GM18907 (cell line): ENCODE measurements around the gene AATK.
"Not testable (repeated sequence)": the region's sequence is repeated elsewhere in the genome, so short reads cannot be mapped to it uniquely, and the experiment has no call there.

Experiments used
- ATAC-seq: cut with Tn5 transposase; IDR thresholded peaks from one replicate; pipeline ENCODE4 v1.9.1; 2021; ENCODE audit warnings: mild to moderate bottlenecking, moderate library complexity; ENCODE audit not compliant: unreplicated experiment

AATK gene

DNA sequence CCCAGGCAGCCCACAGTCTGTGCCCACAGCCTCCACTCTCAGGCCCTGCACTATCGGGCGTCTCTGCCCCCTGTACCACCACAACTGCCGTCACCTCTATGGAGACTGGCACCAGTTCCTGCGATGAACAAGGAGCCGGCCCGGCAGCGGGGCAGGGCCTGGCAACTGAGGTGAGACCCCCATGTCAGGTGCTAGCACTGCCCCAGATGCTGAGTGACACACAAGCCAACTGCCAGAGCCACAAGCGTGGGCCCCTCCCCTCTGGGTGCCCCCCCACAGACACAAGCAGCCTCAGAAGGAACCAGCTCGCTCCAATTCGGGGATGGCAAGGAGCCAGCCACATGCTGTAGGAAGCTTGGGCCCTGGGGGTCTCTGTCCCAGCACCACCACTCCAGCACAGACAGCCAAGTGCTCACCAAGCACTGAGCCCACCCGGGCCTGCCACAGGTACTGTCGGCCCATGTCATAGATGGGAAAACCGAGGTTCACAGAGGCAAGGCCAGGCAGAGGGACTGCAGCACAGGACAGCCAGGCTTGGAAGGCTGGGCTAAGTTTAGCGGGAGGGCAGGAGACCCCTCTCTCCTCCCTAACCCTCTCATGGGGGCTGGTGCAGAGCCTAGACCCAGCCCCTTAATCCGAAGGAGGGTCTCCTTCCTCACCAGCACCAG, 2.2 kb downstream of the AATK start:
- no peak for ATAC-seq

DNA sequence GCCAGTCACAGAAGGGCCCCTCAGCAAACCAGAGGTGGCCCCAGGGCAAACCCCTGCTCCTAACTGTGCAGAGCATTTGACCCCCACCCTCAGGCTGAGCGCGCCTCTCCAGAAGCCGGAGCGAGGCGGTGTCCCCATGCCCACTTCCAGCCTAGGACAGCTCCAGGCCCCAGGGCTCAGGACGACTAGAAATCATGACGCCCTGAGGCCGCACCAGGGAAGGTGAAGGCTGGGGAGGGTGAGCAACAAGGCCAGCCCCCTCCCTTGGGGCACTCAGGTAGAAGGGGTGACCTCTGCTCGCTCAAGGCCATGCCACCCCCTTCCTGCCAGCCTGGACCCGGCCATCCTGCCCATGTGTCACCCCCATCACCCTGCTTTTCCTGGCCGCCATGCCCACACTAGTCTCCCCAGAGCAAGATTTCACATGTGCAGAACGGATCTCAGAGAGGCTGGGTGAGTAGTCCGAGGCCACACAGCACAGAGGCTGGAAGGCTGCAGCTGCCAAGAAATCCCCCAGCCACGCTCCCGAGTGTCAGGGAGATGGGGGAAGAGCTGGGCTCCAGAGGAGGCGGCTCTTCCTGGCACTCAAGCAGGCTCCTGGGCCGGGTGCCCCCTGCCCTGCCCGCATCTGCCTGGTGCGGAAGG, 2.8 kb downstream of the AATK start:
- no peak for ATAC-seq

DNA sequence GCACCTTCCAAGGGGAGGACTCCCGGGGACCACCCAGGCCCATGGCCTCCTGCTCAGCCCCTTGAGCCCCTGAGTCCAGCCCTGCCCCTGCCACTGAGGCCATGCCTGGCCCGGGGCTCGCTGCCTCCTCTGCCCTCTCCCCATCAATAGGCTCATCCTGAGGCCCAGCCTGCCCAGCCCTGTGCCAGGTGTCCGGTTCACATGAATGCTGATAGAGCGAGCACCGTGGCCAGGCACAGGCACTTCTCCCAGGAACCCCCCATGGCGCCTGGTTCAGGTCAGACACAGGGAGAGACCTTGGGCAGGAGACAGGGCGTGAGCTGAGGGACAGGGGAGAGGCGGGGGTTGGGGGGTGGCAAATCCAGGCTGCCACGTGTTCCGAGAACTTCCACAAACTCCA, 3.5 kb downstream of the AATK start:
- ATAC-seq: no peak

DNA sequence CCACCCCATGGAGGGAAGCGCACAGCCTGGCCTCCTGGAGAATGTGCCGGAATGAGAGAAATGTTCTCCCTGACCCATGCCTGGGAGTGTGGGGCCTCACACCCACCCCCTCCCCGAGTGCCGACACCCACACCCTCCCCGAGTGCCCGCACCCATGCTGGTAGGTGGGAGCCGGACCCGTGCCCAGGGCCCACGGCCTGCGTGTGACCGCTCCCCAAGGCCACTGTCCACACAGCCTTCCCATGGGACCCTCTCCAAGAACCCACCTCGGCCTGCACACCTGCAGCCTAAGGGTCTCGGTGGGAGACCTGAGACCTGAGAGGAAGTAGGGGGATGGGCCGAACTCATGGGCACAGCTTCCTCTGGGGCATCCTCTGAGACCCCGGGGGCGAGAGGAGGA, 4.0 kb downstream of the AATK start:
- ATAC-seq: no peak

DNA sequence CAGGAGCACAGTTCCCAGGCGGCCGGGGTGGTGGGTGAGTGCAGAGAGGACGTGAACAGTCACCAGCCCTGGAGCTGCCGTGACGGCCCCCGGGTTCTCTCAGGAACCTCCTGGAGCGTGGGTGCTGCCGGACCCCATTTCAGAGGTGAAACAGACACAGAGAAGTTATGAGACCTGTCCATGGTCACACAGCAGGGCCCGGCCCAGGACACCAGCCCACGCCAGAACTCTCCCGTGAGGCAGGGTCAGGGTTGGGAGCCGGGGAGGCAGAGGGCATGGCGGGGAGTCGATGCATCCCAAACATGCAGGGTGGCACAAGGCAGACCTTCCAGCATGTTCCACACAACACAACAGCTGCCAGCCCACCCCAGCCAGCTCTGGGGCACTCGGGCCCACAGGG, 4.5 kb downstream of the AATK start:
- no peak for ATAC-seq

DNA sequence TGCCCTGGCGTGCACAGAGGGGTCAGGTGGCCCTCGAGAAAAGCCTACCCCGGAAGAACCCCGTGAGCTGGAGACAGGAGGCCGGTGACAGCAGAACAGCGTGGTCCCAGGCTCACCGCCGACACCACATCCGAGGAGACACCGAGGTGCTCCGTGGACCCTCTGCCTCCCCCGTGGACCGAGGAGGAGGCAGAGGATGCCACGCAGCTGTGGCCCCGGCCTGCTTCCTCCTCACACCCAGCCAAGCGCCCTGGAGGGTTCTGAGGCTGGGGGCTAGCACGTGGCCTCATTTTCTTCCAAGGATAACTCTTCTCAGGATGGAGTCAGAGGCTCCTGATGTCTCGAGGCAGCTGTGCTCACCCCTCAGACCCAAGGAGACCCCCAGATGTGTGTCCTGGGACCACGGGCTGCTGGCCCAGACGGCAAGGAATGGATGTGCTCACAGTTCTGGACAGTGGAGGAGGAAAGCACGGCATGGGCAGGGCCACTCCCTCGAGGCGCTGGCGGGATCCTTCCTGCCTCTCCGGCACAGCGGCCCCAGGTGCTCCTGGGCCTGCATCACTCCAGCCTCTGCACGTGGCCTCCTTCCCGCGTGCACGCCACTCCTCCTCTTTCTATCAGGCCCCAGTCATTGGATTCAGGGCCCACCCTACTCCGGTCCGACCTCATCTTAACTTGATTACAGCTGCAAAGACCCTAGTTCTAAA, 5.1 kb downstream of the AATK start:
- ATAC-seq: no peak

DNA sequence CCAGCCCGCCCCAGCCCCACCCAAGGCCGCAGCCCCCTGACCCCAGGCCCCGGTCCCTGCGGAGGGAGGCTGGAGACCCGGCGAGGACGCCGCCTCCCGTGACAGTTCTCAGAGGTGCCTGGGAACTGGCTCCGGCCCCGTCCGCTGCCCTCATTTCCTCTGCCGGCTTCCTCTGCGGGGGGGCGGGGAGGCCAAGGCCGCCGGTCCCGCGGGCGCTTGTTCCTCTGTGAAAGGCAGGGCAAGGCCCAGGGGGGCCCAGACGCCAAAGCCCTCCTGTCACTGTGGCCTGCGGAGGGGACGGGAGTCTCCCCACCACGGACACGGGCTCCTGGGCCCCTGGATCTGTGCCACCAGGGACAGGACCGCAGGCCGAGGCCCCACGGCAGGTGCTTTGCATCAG, 5.7 kb downstream of the AATK start:
- ATAC-seq: no peak

DNA sequence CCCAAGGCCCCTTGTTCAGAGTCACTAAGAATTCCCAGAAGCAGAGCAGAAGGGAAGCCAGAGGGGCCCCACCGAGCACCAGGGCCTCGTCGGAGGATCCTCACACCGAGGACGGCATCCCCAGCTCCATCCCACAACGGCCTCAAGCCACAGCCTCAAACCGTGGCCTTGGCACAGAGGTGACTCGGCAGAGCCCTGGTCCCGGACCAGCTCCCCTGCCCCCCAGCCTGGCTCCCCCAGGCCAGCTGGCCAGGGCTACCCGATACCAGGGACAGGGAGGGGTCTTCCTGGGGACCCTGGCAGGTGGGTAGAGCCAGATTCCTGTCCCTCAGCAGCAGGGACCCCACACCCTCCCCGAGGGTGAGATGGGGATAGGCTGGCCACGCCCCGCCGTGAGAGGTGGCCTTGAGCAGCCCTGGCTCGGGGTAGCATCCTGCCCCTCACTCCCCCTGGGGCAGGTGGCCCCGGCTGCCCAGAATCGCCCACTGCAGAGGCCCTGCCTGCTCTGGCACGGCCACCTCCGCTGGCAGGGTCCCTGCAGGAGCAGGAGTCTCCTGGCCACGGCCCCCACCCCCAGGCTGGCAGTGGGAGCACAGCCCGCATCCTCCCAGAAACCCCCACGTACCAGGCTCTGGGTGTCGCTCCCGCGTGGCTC, 6.3 kb downstream of the AATK start:
- ATAC-seq: no peak

DNA sequence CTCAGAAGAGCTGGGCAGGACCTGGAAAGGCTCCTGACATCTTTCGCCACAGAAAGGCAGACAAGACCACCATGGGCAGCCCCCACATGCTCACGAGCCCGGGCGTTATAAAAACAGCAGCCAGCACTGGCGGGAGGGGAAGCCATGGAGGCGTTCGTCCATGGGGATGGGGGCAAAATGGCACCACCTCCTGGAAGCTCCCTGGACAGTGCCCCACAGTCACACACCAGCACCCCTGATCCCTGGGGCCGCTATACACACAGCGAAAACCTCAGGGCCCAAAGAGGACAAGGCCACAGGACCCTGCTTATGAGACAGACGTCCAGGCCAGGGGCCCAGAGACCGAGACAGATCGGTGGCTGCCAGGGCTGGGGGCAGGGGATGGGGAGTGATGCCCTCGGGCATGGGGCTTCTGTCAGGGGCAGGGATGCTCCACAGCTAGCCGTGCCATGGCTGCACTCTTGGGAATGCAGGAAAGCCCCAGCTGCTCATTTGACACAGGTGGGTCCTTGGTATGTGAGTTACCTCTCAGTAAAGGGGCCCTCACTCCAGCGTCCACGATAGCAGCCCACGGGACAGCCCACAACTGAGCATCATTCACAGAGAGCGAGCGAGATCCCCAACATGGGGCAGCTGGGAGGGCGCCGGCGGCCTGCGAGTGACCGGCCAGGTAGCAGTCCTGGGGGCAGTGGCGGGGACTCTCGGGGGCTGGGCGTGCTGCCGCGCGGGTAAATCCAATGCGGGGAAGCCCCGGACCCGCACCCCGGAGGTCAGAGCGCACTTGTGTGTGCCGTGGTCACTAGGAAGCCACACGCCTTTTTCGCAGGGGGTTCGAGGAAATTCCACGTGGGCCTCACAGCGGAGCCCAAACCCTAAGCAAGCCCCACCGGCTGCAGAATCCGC, 7.1 kb downstream of the AATK start:
- ATAC-seq: no peak

DNA sequence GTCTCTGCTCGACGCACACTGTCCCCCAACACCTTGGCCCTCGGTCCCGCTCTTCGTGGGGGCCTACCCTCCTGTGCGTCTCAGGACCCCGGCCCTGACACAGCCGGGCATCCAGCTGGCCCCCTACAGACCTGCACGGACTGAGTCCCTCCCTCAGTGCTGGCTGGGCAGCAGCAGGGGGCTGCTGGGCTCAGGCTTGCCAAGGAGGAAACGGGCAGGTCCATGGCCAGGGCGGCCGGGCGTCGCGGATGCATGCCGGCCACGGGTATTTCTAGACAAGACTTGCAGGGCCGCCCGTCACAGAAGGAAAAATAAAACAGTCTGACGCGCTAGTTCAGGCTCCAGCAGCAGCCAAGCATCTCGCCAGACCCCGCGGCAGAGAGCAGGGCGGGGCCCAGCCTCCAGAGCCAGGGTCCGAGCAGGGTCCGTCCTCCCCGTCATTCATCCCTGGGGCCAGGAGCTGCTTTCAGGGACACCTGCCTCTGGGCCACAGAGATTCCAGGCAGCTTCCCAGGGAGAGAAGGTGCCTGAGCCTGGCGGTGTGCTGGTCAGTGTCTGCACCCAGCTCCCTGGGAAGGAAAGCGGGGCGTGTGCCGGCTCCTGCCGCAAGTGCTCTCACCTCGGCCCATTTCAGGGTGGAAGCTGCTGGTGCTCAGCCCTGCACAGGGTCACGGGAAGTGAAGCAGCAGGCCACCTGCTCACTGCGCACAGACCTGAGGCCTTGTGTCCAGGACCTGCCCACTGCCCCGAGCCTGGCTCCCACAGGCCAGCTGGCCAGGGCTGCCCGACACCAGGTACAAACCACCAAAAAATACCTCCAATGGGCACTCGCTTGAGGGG, 8.0 kb downstream of the AATK start:
- no peak for ATAC-seq

DNA sequence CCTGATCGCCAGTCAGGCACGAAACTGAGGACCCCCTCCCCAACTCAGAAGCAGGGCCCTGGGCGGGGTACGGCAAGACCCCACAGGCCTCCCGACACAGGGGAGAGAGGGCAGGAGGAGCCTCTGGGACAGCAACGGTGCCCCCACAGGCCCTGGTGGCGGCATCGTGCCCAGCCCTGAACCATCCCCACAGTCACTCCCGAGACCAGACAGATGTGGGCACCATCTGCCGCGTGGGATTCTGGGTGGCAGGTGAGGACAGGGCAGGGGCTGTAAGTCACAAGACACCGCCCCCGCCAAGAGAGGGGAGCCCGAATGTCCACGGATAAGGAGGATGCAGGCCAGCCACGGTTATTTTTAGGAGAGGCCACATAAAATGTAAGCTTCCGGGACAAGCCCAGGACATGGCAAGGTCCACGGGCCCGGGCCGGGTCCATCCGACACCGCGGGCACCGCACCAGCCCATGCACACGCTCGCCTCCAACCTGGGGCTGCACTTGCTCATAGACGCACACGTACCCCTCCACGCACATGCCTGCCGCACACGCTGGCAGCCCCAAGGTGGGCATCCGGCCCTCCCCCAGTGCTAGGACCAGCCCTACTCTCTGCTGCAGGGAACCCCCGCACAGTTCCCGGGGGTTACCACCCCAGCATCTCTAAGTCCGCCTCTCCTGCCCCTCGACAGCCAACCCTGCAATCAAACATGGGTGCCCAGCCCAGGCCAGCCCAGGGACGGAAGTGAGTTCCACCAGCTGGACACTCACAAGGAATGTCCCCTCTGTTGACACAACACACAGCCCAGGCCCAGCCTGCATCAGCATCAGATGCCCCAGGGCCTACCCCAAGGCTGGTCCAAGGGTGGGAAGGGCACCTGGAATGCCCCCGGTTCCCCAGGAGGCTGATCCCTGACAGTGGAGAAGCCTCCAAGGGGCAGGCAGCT, 8.9 kb downstream of the AATK start:
- ATAC-seq: no peak

DNA sequence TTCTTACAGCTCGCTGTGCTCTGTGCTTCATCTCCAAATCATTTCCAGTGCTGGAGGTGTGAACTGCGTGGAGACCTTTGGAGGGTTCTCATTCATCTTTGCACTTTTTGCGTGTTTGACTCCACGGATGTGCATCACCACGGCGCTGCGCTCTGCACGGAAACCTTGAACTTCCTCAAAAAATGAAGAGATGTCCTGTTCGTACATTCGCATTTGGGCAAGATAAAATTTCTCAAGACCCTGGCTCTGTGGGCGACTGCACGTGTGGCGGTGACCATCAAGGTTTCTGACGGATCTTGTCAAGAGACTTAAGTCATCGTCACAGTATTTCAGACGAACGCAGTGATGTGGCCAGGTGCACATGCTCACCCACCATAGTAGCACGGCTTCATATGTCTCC, 11.1 kb downstream of the AATK start:
- ATAC-seq: no peak

DNA sequence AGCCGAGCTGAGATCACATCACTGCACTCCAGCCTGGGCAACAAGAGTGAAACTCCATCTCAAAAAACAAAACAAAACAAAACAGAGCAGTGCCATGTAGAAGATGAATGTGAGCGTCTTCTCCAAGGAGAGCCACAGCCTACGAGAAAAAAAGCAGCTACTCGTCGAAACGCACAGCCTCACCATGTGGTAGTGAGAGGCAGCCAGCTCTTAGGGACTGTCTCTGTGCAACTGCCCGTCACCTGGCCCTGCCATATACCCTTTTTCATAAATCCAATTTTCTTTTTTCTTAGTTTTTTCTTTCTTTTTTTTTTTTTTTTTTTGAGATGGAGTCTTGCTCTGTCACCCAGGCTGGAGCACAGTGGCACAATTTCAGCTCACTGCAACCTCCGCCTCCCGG, 12.0 kb downstream of the AATK start:
- not testable (repeated sequence) for ATAC-seq

DNA sequence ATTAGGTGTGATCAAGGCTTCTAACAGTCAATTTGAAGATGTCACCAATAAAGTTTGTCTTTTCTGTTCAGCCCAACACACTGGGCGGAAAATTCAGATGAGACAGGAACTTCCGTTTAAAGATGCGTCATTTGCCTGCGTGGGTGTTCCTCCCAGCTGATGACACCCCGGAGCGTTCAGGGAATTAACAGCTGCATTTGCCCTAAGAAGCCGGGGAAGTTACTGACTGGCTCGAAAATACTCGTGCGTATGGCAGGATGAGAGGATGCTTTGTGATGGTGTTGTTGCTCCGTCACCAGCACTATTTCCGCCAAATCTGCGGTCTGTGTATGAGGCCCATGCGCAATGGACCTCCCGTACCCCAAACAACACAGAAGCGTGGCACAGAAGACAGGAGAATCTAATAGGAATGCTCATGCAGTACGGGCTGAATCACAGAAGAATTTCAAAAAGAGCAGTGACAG, 12.6 kb downstream of the AATK start:
- no peak for ATAC-seq

DNA sequence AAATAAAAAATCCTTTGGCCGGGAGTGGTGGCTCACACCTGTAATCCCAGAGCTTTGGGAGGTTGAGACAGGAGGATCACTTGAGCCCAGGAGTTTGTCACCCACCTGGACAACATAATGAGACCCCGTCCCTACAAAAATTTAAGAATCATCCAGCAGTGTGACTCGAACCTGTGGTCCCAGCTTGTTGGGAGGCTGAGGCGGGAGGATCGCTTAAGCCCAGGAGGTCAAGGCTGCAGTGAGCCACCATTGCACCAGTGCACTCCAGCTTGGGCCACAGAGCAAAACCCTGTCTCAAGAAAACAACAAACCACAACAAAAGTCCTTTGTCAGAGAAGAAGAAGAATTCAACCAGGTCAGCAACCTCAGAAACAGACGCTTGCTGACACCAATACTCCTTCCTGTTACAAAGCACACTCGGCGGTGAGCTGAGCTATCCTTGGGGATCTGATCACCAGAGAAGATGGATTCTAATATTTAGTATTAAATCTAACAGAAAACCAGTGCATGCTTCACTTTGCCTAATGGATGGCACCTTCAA, 13.7 kb downstream of the AATK start:
- ATAC-seq: no peak

DNA sequence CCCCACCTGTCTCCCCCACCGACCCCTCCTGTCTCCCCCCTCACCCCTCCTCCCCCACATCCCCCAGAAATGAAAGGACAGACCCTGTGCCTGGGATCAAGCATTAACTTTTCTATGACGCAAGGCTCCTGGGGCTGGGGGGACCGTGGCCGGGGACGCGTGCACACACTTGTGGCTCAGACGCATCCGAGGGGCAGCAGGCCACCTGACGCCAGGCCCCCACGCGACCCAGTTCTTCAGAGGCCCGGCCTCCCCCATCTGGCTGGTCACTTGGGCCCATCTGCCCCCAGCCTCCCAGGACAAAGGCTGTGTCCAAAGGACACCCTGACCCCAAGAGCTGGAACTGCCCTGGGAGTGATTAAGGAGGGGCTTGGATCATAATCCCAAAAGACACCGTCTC, 14.7 kb downstream of the AATK start:
- ATAC-seq: no peak

DNA sequence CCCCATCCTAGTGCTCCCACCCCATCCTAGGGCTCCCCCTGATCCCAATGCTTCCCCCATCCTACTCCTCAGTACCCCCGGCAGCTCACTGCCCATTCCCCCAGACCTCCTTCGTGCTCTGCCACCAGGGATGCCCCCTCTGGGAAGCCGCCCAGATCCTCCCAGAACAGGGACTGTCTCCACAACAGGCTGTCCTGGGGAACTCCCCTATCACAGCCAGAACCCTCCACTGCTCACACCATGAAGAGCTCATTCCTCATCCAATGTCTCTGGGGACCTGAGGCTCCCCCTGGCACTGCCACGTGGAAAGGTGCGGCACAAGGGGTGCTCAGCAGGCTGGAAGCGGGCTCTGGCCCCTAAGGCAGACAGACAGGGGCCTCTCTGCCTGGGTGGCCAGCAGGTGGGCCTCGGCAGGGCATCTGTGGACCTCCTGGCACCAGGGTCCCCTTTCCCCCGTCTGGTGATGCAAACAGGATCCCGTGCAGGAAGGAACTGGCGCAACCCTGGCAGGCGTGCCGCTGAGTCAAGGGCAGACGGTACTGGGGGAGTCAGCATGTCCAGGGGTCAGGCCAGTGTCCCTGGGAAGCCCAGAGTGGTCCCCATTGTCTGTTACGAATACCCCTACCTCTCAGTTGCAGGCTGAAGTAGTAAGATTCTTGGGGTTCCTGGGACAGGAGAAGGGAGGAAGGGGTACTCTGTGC, 15.5 kb downstream of the AATK start:
- no peak for ATAC-seq

DNA sequence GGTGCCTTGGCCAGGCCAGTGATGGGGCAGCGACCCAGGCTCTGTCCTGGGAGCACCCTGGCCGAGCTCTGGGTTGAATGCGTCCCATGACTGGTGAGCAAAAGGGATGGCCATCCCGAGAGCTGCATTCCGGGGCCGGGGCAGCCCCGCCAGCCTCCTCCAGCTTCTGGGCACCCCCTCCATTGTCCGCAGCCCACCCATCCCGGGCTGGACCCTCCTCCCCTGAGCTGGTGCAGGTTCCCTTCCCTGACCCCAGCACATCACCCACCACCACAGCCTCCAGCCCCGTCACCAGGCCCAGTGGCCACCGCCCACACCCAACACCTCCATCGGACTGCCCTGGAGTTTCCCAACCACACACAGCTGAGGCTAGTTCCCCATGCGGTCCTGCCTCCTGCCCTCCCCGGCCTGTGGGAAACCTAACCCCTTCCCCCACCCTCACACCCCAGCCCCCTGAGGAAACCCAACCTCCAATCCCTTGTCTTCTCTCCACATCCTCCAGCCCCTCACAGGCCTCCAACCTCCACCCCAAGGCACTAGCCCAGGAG, 17.0 kb downstream of the AATK start:
- ATAC-seq: no peak
